Mammary epithelial cell (primary cell): Measurements from ENCODE around the gene TNIK.

Experiments
- CTCF ChIP-seq, 2 donors: IDR thresholded peaks in 1 of 2; conservative IDR thresholded peaks in 1 of 2; 2 replicates each; pipeline ENCODE4 v1.5.1; 2011 to 2012; ENCODE audit warnings: inconsistent platforms in 2 of 2, low read length in 2 of 2, mild to moderate bottlenecking in 2 of 2, control low read depth in 1 of 2, low read depth in 1 of 2; ENCODE audit not compliant: insufficient read depth in 1 of 2; ENCODE audit errors: extremely low read depth in 1 of 2
- EZH2 ChIP-seq: IDR thresholded peaks from 2 replicates; pipeline ENCODE4 v1.6.1; 2012; ENCODE audit warnings: low read length, inconsistent platforms, borderline replicate concordance

DNA sequence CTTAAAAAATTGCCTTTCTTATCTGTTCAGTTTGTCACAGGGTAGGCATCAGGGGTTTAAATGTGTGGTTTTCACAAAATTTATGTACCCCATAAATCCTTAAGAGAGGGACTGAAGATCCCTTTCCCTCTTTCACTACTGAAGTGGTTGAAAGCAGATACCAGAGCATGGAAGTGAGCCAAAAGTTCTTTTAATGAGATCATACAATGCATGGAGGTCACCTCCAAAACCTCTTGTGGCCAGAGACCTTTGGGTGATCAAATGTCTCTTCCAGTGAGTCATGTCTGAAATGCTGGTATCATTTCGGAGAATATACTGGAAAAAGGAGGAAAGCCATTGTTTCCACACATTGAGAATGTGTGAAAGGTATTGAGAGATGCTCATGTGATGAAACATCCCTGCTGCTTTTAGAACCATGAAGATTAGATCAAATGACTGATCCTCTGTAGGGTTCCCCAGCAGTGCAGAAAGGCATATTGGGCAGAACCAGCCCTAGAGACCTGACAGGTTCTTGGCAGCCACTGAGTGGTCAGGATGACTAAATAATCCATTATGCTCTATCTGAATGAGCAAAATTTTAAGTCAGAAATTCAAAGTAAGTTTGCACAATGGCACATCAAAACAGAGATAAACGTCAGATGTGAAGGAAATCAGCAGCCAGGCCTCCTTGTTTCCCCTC lies 267.9 kb downstream of the TNIK start:
- TF ChIP-seq CTCF (conservative IDR thresholded peaks at IDR 0.05 in 1 of 2, IDR thresholded peaks at IDR 0.05 in 1 of 2; ENCODE audit: extremely low read depth in 1 of 2, insufficient read depth in 1 of 2, low read depth in 1 of 2, low read length in 2 of 2), result no peak
- no peak for TF ChIP-seq EZH2
